Adipose tissue (tissue), 3 donors: Measurements from ENCODE around the gene PLEKHA6. TPM values are rescaled to one million over a fixed set of nuclear protein-coding genes. Genes with fewer than 3 reads are reported as not detected.

Experiments used
- H3K27ac ChIP-seq: one replicate; pipeline ENCODE4 v1.5.1; 2013; ENCODE audit warnings: low read depth, low read length
- WGBS, 3 donors: extraction: QIAGEN DNeasy Blood & Tissue Kit; methylation state at CpG; one replicate each; pipeline ENCODE4 v1.1.7; 2013; 5-methylcytosine and 5-hydroxymethylcytosine counted together
- polyA plus RNA-seq, 3 donors: library from polyadenylated mRNA; stranded (reverse); fragments of 200-250 nt; gene quantifications; one replicate each; pipeline ENCODE4 v1.2.3, GENCODE V29; 2013
- donor health status: healthy with polysubstance abuse.
- donor health status: Bipolar disorder and iron deficiency.
- donor health status: healthy.

The PLEKHA6 gene
- polyA plus RNA-seq, 3 donors = 2.3 to 9.3 (median 4.2) TPM

DNA sequence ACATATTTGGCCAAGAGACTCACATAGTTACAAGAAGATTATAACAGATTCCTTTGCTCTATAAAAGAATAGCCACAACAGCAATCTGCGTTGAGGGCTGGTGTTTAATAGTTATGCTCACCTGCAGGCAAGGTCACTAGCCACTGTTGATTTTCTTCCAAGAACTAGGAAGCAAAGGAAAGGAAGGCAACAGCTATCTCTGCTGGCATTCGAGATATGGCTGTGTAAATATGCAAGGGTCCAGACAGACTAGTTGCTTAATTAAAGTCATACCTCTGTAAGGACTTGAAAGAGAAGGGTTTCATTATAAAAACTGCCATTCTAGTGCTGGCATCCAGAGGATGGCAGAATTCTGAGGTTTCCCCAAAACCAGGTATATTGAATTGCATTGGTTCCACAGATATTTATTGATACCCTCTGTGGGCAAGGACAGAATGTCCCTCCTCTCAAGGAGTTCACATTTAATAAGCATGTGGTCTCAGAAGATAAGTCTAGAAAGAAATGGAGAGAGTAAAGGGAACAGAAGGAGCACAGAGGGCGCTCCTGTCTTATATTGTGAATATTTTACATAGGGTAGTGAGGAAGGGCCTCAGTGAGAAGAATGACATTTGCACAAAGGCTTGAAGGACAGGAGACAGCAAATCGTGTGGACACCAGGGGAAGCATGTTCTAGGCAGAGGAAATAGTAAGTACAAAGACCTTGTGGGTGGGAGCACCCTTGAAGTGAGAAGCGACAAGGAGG lies 23.6 kb upstream of the PLEKHA6 start:
- 60 to 85% (median 76%) methylated on average over 5 of the region's 5 CpGs for WGBS, 3 donors
- no peak overlapping the region for H3K27ac ChIP-seq

DNA sequence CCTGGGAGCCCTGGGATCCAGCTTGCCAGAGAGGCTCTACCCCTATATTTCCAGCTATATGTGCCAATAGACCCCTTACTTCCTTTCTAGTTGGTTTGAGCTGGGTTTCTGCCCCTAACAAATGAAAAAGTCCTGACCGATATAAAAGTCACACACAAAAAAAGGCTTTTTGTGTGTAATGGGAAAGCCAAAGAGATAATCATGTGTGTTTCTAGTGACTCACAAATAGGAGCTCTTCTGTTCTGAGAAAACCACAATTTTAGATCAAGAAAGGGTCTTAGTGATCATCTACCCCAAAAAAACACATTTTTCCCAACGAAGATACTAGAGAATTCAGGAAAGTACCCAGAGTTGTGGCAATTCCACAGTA lies 23.0 kb upstream of the PLEKHA6 start:
- H3K27ac ChIP-seq = no peak overlapping the region
- 36 to 83% (median 50%) methylated on average over 2 of the region's 2 CpGs for WGBS, 3 donors

DNA sequence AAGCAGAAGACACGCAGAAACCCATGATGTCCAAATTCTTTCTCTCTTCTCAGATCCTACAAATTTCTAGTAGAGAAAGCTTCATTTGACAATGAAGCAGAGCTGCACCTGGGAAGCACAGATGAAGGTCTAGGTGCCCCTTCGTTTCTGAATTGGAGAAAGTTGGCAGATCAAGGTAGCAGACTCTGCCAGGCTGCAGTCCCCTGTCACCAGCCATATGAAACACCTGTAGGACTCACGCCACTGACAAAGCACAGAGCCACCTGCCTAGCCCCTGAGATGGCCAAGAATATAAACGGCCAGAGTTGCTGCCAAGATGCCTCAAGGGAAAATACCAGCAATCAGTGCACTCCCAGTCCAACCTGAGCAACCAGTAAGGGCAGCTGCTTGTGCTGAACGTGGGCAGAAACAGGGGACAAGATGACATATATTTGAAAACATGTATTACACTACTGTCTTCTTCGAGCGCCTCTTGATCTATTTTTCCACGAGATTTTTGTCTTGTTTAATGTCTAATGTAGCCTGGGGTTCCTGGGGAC lies 20.6 kb upstream of the PLEKHA6 start:
- no peak overlapping the region for H3K27ac ChIP-seq

DNA sequence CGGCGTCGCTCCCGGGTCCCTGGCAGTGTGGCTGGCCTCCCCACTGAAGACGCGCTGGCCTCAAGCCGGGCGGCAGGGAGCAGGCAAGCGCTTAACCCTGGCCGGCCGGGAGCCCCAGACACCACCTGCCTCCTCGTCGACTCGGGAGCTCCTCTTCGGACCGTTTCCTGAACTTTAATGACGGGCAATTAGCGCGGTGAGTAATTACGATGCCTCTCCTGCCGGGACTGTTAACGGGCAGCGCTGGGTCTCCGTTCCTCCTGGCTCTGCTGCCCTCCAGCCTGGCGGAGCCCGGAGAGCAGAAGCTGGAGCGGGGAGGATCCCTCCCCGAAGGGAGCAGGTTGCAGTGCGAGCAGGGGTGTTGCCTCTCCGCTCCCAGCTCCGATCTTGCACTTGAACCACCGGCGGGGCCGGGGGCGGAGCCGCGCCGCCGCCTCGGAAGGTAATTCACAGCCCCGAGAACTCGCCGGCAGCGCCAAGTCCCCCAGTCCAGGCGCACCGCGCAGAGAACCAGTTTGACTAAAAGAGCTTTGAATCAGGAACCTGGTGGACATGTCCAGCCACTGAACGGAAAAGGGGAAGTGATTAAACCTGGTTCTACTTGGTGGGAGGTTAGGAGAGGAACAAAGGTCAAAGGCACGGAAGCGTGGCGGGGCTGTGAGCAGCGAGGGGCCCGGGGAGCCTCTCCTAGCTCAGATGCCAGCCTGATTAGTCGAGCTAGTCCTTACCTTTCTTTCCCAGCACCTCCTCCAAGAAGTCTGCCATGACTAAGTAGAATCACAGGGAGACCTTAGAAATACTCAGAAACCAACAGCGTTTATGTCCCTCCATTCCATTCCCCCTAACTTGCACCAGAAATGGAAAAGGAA lies 18.3 kb upstream of the PLEKHA6 start:
- H3K27ac ChIP-seq = no peak overlapping the region
- 1 to 2% (median 2%) methylated on average over 54 to 55 of the region's 55 CpGs for WGBS, 3 donors

More for the DNA sequence above, 20.6 kb upstream of the PLEKHA6 start:
- WGBS, 3 donors = 56 to 82% (median 79%) methylated on average over 8 of the region's 8 CpGs

DNA sequence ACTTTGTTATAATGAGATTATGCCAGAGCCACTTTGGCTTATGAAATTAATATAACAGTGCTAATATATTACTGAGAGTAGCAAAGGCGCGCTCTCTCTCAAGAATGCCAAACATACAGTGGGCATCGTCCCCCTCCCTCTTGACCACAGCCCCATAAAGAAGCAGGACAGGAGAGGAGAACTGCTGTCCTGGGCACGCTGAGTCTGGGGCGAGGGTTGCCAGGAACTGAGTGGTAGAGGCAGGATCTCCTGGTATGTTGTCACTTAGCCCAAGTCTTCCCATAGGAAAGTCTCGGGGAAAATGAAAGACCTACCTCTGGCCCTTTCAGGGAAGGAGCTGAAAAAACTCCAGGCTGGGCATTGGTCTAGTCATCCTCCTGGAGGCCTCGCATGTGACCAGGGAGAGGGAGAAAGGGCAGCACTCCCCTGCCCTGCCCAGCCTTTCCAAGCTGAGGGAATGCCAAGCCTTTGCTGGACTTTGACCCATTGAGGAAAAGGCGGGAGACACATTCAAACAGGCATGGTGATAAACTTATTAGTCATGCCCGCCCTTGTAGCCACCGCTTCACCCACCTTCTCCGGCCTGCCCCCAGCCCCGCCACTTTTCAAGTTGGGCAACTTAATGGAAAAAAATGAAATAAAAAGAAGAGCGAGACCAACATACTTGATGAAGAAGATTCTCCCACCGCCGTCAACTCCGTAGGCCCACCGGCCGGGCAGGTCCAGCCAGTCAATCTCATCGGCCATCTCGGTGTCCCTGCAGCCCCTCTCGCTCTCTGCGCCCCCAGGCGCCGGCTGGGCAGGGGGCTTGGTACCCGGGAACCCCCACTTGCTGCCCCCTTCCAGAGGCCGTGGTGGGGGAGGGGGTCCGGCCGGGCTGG lies 17.4 kb upstream of the PLEKHA6 start:
- WGBS, 3 donors = 30 to 67% (median 66%) methylated on average over 27 to 28 of the region's 28 CpGs
- no peak overlapping the region for H3K27ac ChIP-seq

DNA sequence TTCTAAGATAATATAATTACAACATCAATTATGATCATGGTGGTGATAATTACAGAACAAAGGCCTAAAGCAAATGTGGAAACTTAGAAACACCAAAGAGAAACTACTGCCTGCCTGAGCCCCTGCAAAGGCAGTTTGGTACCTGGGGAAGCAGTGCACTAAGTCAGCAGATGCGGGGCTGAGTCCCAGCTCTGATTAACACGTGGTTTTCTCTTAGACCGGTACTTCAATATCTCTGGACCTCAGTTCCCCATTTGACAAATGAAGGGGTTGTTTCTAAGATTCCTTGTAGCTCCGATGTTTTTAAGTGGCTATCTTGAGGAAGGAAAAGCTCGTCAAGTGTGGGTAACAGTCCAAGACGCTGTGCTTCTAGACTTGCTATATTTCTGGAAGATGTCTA lies 16.7 kb upstream of the PLEKHA6 start:
- H3K27ac ChIP-seq = no peak overlapping the region
- 53 to 66% (median 57%) methylated on average over 6 of the region's 6 CpGs for WGBS, 3 donors

DNA sequence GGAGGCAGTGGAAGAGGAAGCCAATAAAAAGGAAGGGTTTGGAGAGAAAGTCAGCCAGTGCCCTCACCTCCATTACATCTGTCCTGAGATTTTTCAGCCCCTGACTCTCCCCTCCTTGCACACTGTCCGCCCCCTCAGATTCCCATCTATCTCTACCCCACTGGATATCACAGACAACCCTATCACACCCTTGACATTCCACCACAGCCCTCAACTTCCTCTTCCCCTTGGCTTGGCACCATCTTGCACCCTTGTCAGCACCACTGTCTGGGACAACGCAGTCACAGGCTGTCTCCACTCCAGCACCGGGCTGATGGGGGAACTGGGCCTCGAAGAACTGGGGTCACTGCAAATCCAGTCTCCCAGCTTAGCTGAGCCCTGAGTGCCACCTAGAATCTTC lies 14.2 kb upstream of the PLEKHA6 start:
- no peak overlapping the region for H3K27ac ChIP-seq
- WGBS, 3 donors = 66 to 90% (median 76%) methylated on average over 4 of the region's 4 CpGs

DNA sequence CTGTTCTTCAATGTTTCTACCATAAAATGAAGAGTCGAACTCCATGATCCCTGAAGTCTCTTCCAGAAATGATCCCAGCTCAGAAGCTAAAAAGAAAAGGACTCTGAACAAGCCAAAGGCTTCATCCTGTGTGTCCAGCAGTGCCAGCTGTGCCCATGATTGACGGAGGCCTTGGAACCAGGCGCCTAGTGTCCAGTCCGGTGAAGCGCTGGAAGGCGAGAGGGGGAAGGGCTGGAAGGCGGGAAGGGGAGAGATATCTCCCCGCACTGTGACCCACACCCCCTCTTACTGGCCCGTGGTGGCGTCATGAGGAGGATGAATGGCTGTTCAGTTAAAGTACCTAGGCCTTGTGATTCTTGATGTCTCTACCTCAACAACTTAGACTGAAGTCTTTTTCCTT lies 10.4 kb upstream of the PLEKHA6 start:
- no peak overlapping the region for H3K27ac ChIP-seq
- WGBS, 3 donors = 75 to 91% (median 89%) methylated on average over 10 of the region's 10 CpGs

DNA sequence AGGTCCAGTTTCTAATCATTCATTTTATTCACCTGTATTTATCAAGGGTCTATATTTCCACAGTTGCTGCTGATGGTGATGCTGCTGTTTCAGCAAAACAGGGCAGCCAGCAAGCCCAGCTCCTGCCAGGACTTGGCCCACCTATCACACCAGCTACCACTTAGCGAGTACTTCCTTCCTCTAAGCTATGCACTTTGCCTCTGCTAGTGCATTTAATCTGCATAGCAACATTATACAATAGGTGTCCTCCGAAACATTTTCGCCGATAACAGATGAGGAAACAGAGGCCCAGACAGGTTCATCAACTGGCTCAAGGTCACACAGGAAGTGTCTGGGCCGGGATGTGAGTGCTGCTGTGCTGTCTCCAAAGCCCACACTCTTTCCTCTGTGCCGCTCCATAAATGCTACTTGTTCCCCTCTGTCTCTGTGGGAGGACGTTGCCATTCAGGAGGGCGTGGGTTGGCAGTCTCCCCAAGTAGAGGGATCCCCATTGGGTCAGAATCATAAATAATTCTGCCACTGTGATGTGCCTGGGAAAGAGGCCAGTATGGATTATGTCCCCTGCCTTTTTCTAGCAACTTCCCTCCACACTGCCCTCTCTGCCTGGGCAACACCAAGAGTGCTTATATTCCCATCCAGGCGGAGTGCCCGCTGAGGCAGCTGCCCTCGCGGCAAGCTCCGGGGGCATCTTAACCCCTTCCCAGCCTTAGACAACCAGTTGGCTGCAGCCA lies 9.4 kb upstream of the PLEKHA6 start:
- whole genome bisulfite sequencing, 3 donors = 36 to 69% (median 43%) methylated on average over 13 of the region's 13 CpGs

DNA sequence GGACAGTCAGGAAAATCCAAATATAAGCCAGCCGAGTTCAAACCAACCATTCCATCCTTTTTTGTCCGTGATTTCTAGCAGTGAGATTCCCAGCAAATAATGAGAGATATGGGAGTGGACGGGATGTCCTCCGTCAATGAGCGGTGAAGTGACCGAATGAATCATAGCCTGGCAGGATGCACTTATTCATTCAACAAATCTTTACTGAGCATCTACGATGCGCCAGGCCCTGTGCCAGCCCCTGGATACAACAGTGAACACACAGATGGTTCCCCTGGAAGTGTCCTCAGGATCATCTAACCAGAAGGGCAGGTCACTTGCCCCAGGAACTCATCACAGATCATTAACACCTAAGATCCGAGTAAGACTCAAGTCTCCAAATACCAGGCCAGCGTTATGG lies 8.2 kb upstream of the PLEKHA6 start:
- WGBS, 3 donors = 76 to 84% (median 80%) methylated on average over 10 of the region's 10 CpGs
- H3K27ac ChIP-seq = no peak overlapping the region

More for the DNA sequence above, 9.4 kb upstream of the PLEKHA6 start:
- H3K27ac ChIP-seq = no peak overlapping the region

DNA sequence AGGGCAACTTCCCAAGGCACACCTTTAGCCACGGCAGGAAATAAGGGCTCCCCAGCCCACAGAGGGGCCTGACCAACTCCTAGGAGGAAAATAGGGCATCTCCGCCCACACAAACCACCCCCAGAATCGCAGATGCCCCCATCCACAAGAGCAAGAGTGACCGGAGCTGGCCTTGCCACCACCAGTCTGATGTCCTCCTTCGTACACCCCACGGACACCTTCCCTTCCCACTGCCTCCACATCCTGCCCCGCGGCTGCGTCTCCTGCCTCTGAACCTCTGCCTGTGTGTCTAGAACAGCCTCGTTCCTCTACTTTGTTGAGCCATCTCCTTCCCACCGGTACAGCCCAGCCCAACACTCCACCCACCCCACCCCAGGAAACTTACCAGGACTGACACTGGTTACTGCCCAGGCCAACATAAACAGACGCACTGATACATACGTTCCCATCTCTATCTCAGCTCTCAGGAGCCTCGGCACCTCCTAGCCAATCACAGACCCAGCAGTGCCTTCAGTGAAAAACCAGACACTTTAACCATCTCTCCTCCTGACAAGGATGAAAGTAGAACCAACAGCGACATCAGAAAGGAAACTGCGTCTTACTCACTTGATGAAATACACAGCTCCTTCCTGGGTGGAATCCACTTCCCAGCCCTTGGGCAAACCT lies 7.6 kb upstream of the PLEKHA6 start:
- WGBS, 3 donors = 79 to 85% (median 82%) methylated on average over 16 of the region's 16 CpGs
- no peak overlapping the region for H3K27ac ChIP-seq

DNA sequence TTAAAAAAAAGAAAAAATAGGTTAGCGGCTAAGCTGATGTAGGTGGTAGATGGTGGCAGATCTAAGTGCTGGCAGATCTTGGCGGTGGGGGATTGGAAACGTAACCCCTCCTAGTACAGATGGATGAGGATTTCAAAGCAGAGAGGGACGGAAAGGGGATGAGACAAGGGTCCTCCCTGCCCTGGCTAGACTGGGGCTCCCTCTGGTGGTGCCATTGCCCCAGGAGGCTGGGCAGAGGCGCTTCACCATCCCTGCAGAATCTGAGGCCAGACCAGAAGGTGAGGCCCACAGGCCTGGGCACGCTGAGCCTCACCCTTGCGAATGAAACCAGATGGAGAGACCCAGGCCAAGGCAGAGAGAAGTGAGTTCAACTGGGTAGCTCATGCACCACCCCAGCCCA lies 7.0 kb upstream of the PLEKHA6 start:
- no peak overlapping the region for H3K27ac ChIP-seq

DNA sequence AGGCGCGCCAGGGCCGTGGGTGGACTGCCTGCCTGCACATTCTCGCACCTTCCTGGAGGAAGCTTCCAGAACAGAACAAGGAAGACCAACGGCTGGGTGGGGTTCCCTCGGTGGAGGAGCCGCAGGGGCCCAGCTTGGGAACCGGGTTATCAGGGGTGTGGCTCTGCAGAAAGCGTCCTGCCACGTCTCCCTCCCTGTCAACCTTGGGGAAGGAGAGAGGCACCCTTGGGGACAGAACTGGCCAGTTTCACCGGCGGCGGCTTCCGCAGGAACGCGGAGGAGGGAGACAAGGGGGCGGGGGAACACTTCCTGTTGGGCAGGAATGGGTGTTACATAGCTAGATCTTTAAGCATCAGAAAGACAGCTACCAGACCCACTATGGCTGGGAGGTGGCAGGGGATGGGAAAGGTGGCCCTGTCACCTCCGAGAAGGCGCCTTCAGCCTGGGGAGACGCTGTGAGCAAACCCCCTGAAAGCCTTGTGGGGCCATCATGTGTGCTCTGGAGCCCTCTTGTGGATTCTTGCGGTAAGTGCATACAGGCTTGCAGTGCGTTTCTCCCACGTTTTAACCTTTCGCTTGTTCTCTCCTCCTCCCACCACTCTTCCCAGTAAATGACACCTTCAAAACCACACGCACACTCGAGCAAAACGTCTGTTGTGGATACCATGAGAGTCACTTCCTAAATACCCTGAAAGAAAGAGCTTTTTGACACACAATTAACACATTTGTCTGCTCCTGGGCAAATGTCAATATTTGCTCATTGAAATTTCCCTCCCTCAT lies 3.8 kb upstream of the PLEKHA6 start:
- WGBS, 3 donors = 0 to 1% (median 1%) methylated on average over 27 of the region's 27 CpGs

More for the DNA sequence above, 7.0 kb upstream of the PLEKHA6 start:
- 91 to 92% (median 91%) methylated on average over 7 of the region's 7 CpGs for WGBS, 3 donors

DNA sequence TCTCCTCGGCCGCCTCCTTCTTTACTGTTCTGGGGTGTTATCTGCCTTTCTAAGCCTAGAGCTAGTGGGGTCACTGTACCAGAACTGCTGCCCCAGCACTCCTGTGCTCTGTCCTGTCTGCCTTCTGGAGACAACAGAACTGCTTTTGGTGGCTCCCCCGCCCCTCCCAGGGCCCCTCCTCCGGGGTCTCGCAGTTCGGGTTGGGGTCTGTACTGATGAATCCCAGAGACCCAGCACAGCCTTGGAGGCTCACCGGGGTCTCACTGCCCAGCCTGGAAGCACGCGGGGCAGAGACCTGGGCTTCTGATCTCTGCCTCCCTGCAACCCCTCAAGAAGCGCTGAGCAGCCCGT lies 3.2 kb upstream of the PLEKHA6 start:
- H3K27ac ChIP-seq = no peak overlapping the region
- WGBS, 3 donors = 39 to 46% (median 39%) methylated on average over 11 of the region's 11 CpGs

More for the DNA sequence above, 3.8 kb upstream of the PLEKHA6 start:
- H3K27ac ChIP-seq = no peak overlapping the region

DNA sequence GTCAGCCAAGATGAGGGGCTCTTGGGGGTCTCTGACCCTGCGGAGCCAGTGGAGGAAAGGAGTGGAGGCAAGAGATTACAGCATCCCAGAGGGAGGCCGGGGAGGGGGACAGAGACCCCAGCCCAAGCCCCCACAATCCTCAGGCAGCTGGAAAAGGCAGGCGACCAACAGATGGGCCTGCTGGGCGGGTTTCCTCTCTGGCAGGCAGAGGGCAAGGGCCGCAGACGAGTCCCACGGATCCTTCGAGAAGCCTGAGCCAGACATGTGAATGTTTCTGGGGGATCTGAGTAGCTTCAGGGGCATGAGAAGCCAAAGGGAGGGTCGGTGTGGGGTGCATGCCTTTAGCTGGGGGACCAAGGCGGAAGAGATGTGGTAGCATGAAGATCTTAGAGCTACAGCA lies 2.1 kb upstream of the PLEKHA6 start:
- no peak overlapping the region for H3K27ac ChIP-seq

DNA sequence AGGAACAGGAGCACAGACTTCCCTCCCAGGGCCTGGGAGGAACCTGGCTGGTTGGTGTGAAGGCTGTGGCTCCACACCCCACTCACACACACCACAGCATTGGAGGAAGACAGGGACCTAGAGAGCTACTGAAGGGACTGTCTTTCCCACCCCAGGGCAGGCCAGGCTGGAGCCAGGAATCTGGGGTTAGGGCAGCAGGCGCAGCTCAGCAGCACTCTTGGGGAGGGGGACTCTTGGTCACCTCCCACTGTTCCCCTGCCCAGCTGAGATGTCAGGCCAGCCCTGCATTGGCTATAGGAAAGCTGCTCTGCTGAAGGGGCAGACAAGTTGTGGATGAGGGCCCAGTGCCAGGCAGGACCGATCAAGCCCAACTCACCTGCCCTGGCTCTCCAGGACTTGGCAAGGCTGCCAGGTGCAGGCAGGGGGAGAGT lies 1.6 kb upstream of the PLEKHA6 start:
- whole genome bisulfite sequencing, 3 donors = 62 to 66% (median 62%) methylated on average over 2 of the region's 2 CpGs
- no peak overlapping the region for H3K27ac ChIP-seq

More for the DNA sequence above, 2.1 kb upstream of the PLEKHA6 start:
- WGBS, 3 donors = 82 to 92% (median 84%) methylated on average over 10 of the region's 10 CpGs

DNA sequence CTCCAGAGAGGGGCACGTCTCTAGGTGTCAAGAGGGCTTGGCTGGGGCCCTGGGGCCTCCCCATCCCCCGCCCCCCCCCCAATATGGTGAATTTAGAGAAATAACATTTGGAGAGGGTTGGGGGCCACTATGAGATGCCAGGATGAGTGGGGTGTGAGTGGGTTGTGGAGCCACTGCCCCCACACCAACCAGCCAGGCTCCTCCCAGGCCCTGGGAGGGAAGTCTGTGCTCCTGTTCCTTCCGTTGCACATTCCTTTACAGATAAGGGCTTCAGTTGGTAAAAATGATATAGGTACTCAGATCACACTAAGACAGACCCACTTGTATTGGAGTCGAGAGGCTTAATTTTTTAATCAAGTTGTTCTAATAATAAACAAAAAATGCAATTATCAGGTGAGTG lies 585 bp upstream of the PLEKHA6 start:
- H3K27ac ChIP-seq = no peak overlapping the region

More for the DNA sequence above, 585 bp upstream of the PLEKHA6 start:
- WGBS, 3 donors = 46 to 65% (median 48%) methylated on average over 4 of the region's 4 CpGs
